ENCODE measurements around the gene CAND2. TPM values are rescaled to one million over a fixed set of nuclear protein-coding genes. Genes with fewer than 3 reads are reported as not detected.

The CAND2 gene
- polyA plus RNA-seq, 3 donors, result not detected

GRCh38 chr3:12829404-12829803 lies 32.9 kb downstream of the CAND2 start:
- intact Hi-C loops (cut with micrococcal nuclease), result no loop called here
- H3K9ac ChIP-seq (ENCODE audit: insufficient read depth, low read length, poor library complexity, severe bottlenecking), result no peak overlapping the region
- no peaks in the 10 kb centered on the region for H3K79me2 ChIP-seq (ENCODE audit: insufficient read depth, low read length)
- peaks cover 14% of the 10 kb centered on the region for H4K20me1 ChIP-seq (ENCODE audit: insufficient read depth, low read length)
- H3K4me2 ChIP-seq (replicated peaks; ENCODE audit: extremely low read depth, low read length, poor library complexity, severe bottlenecking), result no peak overlapping the region
- H3K4me1 Mint-ChIP-seq, result no peaks in the 10 kb centered on the region
- H3K4me1 ChIP-seq (ENCODE audit: control insufficient read depth in 1 of 2, insufficient read depth in 2 of 2, low read length in 2 of 2), result no peaks in the 10 kb centered on the region
- no peak for DNase-seq
- H3K27ac ChIP-seq (ENCODE audit: low read depth in 1 of 2, low read length in 2 of 2), result no peak overlapping the region
- peaks cover 25 to 33% of the 10 kb centered on the region in 2 donors for H3K36me3 ChIP-seq (replicated peaks in 1 of 2; ENCODE audit: control insufficient read depth in 1 of 2, insufficient read depth in 2 of 2, low read length in 2 of 2)
- peaks cover 35 to 39% of the 10 kb centered on the region in 2 donors for H3K36me3 Mint-ChIP-seq
- no peak overlapping the region for H3K27ac Mint-ChIP-seq
- WGBS (ENCODE audit: insufficient coverage), result no CpG with 5 or more reads among the region's 4 CpGs
- H3K4me3 Mint-ChIP-seq, result no peak overlapping the region
- H3K4me3 ChIP-seq (replicated peaks in 1 of 3; ENCODE audit: low read depth in 2 of 3, low read length in 3 of 3), result no peak overlapping the region
- no peaks in the 10 kb centered on the region for H3K9me3 ChIP-seq (replicated peaks in 1 of 2; ENCODE audit: control insufficient read depth in 1 of 2, insufficient read depth in 1 of 2, low read length in 2 of 2)
- H3K27me3 Mint-ChIP-seq (ENCODE audit: low read depth in 3 of 3), result peaks cover 0 to 1% (median 0%) of the 10 kb centered on the region in 3 donors
- H3K27me3 ChIP-seq (ENCODE audit: control insufficient read depth in 2 of 2, insufficient read depth in 2 of 2, low read length in 2 of 2), result no peaks in the 10 kb centered on the region
- H3K9me3 Mint-ChIP-seq, result peaks cover 0 to 1% (median 0%) of the 10 kb centered on the region in 7 donors
- TF ChIP-seq CTCF (IDR thresholded peaks at IDR 0.05), result no peak
- H2AFZ ChIP-seq (ENCODE audit: insufficient read depth, low read depth, low read length, poor library complexity, severe bottlenecking), result no peak overlapping the region

- no peak overlapping the region for H3K9ac ChIP-seq (ENCODE audit: insufficient read depth, low read length, poor library complexity, severe bottlenecking)
- peaks cover 0 to 1% (median 0%) of the 10 kb centered on the region in 3 donors for H3K27me3 Mint-ChIP-seq (ENCODE audit: low read depth in 3 of 3)
- intact Hi-C loops (cut with micrococcal nuclease), result no loop called here
- no peaks in the 10 kb centered on the region for H3K9me3 ChIP-seq (replicated peaks in 1 of 2; ENCODE audit: control insufficient read depth in 1 of 2, insufficient read depth in 1 of 2, low read length in 2 of 2)
- H3K4me1 ChIP-seq (ENCODE audit: control insufficient read depth in 1 of 2, insufficient read depth in 2 of 2, low read length in 2 of 2), result no peaks in the 10 kb centered on the region
- no peak overlapping the region for H2AFZ ChIP-seq (ENCODE audit: insufficient read depth, low read depth, low read length, poor library complexity, severe bottlenecking)
- no peaks in the 10 kb centered on the region for H3K79me2 ChIP-seq (ENCODE audit: insufficient read depth, low read length)
- no peaks in the 10 kb centered on the region for H3K4me1 Mint-ChIP-seq
- no peak overlapping the region for H3K27ac ChIP-seq (ENCODE audit: low read depth in 1 of 2, low read length in 2 of 2)
- 91% methylated on average over 6 of the region's 17 CpGs for WGBS (ENCODE audit: insufficient coverage)
- H3K4me3 Mint-ChIP-seq, result no peak overlapping the region
- H4K20me1 ChIP-seq (ENCODE audit: insufficient read depth, low read length), result peaks cover 19% of the 10 kb centered on the region
- H3K36me3 Mint-ChIP-seq, result peaks cover 42 to 46% of the 10 kb centered on the region in 2 donors
- H3K9me3 Mint-ChIP-seq, result peaks cover 0 to 1% (median 0%) of the 10 kb centered on the region in 7 donors
- no peak overlapping the region for H3K4me2 ChIP-seq (replicated peaks; ENCODE audit: extremely low read depth, low read length, poor library complexity, severe bottlenecking)
- peak overlapping the region in 3 of 7 donors; percentile 22 to 54 (median 46) for H3K27ac Mint-ChIP-seq
- no peaks in the 10 kb centered on the region for H3K27me3 ChIP-seq (ENCODE audit: control insufficient read depth in 2 of 2, insufficient read depth in 2 of 2, low read length in 2 of 2)
- H3K4me3 ChIP-seq (replicated peaks in 1 of 3; ENCODE audit: low read depth in 2 of 3, low read length in 3 of 3), result no peak overlapping the region
- TF ChIP-seq CTCF (IDR thresholded peaks at IDR 0.05), result no peak
- DNase-seq, result no peak
- peaks cover 33 to 41% of the 10 kb centered on the region in 2 donors for H3K36me3 ChIP-seq (replicated peaks in 1 of 2; ENCODE audit: control insufficient read depth in 1 of 2, insufficient read depth in 2 of 2, low read length in 2 of 2)
Measured at GRCh38 chr3:12829886-12830784, 33.7 kb downstream of the CAND2 start.
